Stomach (tissue), 9 donors: ENCODE results near the gene ALOX5AP. TPM values are rescaled to one million over a fixed set of nuclear protein-coding genes. Genes with fewer than 3 reads are reported as not detected.

Experiments used
- DNase-seq, 2 donors: peaks; one replicate each; pipeline versions ENCODE4 v3.0.0 to v3.0.0-alpha.2; 2013 to 2019
- H3K27ac ChIP-seq, 5 donors: fragments of 200-600 bp in 4 of 5; sonication (generic) in 4 of 5; one replicate each; pipeline ENCODE4 v1.5.1; 2013 to 2019; ENCODE audit warnings: mild to moderate bottlenecking in 1 of 5, moderate library complexity in 1 of 5
- H3K27me3 ChIP-seq, 3 donors: fragments of 200-600 bp; sonication (generic); one replicate each; pipeline ENCODE4 v1.5.1; 2017 to 2019; ENCODE audit warnings: mixed run types in 1 of 3
- H3K36me3 ChIP-seq, 4 donors: fragments of 200-600 bp; sonication (generic); 1 replicate in 3 of 4; 2 replicates in 1 of 4; pipeline ENCODE4 v1.5.1; 2016 to 2019
- H3K4me1 ChIP-seq, 4 donors: fragments of 200-600 bp; sonication (generic); one replicate each; pipeline ENCODE4 v1.5.1; 2016 to 2019
- H3K4me3 ChIP-seq, 4 donors: fragments of 200-600 bp; sonication (generic) in 3 of 4; one replicate each; pipeline ENCODE4 v1.5.1; 2016 to 2019; ENCODE audit warnings: mild to moderate bottlenecking in 1 of 4
- H3K9me3 ChIP-seq, 4 donors: fragments of 200-600 bp; sonication (generic); one replicate each; pipeline ENCODE4 v1.5.1; 2016 to 2019
- EP300 ChIP-seq: sonication (generic); formaldehyde crosslinking; IDR thresholded peaks from one replicate; pipeline ENCODE4 v1.6.1; 2017; ENCODE audit warnings: antibody characterized with exemption
- POLR2A ChIP-seq, 4 donors: fragments of 450-650 bp; IDR thresholded peaks; one replicate each; pipeline ENCODE4 v1.6.1; 2016; ENCODE audit warnings: antibody characterized with exemption in 4 of 4, control low read depth in 2 of 4, mild to moderate bottlenecking in 1 of 4, moderate library complexity in 1 of 4
- POLR2AphosphoS5 ChIP-seq, 3 donors: sonication (generic); formaldehyde crosslinking; IDR thresholded peaks; one replicate each; pipeline ENCODE4 v1.6.1; 2016; ENCODE audit warnings: antibody characterized with exemption in 3 of 3
- WGBS, 5 donors: extraction: QIAGEN DNeasy Blood & Tissue Kit in 3 of 5; methylation state at CpG; one replicate each; pipeline versions ENCODE4 v1.1.5 to v1.1.7; 2013 to 2018; 5-methylcytosine and 5-hydroxymethylcytosine counted together
- intact Hi-C: fragments of 100-400 bp; cut with DNase I; formaldehyde crosslinking; loops from one replicate; pipeline ENCODE4 v1.15.1; 2023; ENCODE audit warnings: low total_unique reads
- polyA plus RNA-seq, 3 donors: library from polyadenylated mRNA; stranded (reverse); fragments of 200-250 nt; gene quantifications; one replicate each; pipeline ENCODE4 v1.2.3, GENCODE V29; 2013
- total RNA-seq, 5 donors: library from RNA; depleted of rRNA; stranded (reverse); fragments of >200 nt; gene quantifications; one replicate each; pipeline versions ENCODE4 v1.1.0 to v1.2.3, GENCODE V29; 2014 to 2016
- TF ChIP-seq, protein P1 (sequence below), 7 experiments: fragments of 450-650 bp in 4 of 7; fragments of 200-600 bp in 3 of 7; sonication (generic) in 3 of 7; IDR thresholded peaks; one replicate each; pipeline ENCODE4 v1.5.1; 2016 to 2019; ENCODE audit warnings: antibody characterized with exemption in 7 of 7, control low read depth in 2 of 7, mild to moderate bottlenecking in 1 of 7
- donor health status: healthy with polysubstance abuse.
- donor health status: Bipolar disorder and iron deficiency.
- donor health status: healthy.

Gene ALOX5AP
- total and polyA plus RNA-seq, 8 donors: 1.3 to 36.4 (median 7.7) TPM

DNA sequence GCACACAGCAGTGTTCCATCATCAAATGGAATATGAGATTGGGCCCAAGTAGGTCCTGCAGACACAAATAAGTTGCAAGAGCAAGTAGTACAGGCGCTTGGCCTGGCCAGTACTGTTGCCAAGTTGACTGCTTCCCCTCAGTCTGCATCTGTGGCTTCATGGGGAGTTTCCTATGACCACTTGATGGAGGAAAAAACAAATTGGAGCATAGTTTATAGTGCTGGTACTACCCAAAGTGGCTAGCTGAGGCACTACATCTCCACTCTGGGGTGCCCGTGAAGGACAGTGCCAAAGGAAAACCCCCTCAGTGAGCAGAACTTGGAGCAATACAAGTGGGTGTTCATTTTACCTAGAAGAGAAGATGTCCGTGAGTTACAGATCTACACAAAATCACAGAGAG, 10.6 kb upstream of the ALOX5AP start:
- Histone ChIP-seq H3K9me3 (no peaks in the 10 kb centered on the region), H3K4me3 (no peak overlapping the region), H3K4me1 (peaks cover 0 to 14% (median 0%) of the 10 kb centered on the region in 4 donors), H3K36me3 (no peaks in the 10 kb centered on the region), H3K27me3 (no peaks in the 10 kb centered on the region), H3K27ac (no peak overlapping the region)
- WGBS, 5 donors: 91 to 97% (median 95%) methylated on average over 3 of the region's 3 CpGs
- intact Hi-C loops: no loop called here
- DNase-seq: no peak
- TF ChIP-seq EP300: no peak
- no peak for TF ChIP-seq POLR2AphosphoS5 (IDR thresholded peaks at IDR 0.05)
- TF ChIP-seq POLR2A (IDR thresholded peaks at IDR 0.05): no peak
- TF ChIP-seq, protein P1, sequence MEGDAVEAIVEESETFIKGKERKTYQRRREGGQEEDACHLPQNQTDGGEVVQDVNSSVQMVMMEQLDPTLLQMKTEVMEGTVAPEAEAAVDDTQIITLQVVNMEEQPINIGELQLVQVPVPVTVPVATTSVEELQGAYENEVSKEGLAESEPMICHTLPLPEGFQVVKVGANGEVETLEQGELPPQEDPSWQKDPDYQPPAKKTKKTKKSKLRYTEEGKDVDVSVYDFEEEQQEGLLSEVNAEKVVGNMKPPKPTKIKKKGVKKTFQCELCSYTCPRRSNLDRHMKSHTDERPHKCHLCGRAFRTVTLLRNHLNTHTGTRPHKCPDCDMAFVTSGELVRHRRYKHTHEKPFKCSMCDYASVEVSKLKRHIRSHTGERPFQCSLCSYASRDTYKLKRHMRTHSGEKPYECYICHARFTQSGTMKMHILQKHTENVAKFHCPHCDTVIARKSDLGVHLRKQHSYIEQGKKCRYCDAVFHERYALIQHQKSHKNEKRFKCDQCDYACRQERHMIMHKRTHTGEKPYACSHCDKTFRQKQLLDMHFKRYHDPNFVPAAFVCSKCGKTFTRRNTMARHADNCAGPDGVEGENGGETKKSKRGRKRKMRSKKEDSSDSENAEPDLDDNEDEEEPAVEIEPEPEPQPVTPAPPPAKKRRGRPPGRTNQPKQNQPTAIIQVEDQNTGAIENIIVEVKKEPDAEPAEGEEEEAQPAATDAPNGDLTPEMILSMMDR (IDR thresholded peaks at IDR 0.05): no peak

DNA sequence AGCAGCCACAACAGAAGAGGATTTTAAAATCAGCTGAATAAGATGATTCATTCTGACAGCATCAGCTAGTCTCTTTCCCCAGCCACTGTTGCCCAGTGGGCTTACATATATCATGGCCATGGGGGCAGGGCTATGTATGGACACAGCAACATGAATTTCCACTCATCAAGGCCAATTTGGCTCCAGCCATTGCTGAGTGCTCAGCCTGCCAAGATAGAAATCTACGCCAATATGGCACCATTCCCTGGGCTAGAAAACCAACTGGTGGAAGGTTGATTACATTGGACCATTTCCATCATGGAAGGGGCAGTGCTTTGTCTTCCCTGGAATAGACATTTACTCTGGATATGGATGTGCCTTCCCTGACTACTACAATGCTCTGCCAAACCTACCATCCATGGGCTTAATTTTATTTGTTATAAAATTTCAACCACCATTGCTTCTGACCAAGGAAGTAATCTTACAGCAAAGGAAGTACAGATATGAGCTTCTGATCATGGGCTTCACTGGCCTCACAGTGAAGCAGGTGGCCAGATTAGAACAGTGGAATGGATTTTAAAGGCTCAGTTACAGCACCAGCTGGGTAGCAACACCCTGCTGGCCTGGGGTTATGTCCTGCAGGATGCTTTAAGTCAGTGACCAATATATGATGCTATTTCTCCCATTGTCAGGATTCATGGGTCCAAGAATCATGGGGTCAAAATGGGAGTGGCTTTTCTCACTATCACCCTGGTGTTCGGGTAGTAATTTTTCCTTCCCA, 9.8 kb upstream of the ALOX5AP start:
- DNase-seq: no peak
- H3K4me1 ChIP-seq: peaks cover 0 to 8% (median 0%) of the 10 kb centered on the region in 4 donors
- H3K27ac ChIP-seq: no peak overlapping the region
- H3K36me3 ChIP-seq: no peaks in the 10 kb centered on the region
- intact Hi-C loops: no loop called here
- H3K4me3 ChIP-seq: no peak overlapping the region
- no peaks in the 10 kb centered on the region for H3K9me3 ChIP-seq
- TF ChIP-seq POLR2AphosphoS5 (IDR thresholded peaks at IDR 0.05) (no peak), EP300 (no peak), POLR2A (IDR thresholded peaks at IDR 0.05) (no peak)
- TF ChIP-seq, protein P1 (IDR thresholded peaks at IDR 0.05): no peak
- WGBS, 5 donors: 71 to 88% (median 76%) methylated on average over 2 of the region's 2 CpGs
- H3K27me3 ChIP-seq: no peaks in the 10 kb centered on the region

DNA sequence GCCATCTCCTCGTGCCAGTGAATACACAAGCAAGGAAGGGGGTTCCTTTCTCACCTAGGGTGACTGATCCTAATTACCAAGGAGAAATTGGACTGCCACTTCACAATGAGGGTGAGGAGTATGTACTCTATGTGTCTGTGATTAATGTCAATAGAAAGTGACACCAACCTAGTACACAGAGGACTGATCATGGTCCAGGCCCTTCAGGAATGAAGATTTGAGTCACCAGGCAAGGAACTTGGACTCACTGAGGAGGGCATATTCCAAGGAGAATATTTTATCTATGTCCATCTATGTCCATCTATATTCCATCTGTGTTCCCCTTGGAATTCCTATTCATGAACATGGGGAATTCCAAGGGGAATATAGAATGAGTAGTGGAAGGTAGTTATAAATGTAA, 9.2 kb upstream of the ALOX5AP start:
- Histone ChIP-seq H3K4me1 (peaks cover 0 to 6% (median 0%) of the 10 kb centered on the region in 4 donors), H3K36me3 (no peaks in the 10 kb centered on the region), H3K4me3 (no peak overlapping the region), H3K9me3 (no peaks in the 10 kb centered on the region), H3K27ac (no peak overlapping the region), H3K27me3 (no peaks in the 10 kb centered on the region)
- no peak for TF ChIP-seq POLR2A (IDR thresholded peaks at IDR 0.05)
- WGBS, 5 donors: 72 to 100% (median 79%) methylated on average over 1 of the region's 1 CpG
- DNase-seq: no peak
- intact Hi-C loops: no loop called here

DNA sequence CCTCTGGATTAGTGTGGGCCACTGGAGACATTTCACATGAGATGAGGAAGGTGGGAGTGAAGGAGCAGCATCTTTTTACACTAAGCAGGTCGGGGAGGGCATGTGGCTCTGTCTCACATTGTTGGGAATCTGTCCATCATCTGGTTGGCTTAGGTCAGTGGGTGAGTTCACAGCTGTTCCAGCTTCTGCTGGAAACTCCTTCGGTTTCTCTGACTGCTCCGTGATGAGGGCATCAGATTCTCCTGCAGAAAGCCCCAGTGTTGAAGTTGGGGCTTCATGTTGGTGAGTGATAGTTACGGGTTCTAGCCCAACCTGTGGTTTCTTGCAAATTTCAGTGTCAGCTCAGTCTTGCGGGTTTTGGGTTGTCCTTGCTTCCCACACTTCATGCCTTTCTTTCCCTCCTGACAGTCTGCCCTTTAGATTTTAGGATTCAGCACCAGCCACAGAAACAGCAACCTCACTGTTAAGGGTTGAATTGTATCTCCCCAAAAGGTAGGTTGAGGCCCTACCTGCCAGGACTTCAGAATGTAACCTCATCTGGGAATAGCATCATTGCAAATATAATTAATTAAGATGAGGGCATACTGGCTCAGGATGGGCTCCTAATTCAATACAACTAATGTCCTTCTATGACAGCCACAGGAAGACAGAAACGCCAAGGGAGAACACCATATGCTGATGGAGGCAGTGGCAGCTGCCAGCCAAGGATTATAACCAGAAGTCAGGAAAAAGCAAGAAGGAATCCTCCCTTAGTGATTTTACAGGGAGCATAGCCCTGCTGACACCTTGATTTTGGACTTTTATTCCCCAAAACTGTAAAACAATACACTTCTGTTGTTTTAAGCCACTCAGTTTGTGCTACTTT, 7.6 kb upstream of the ALOX5AP start:
- no peak for DNase-seq
- H3K4me1 ChIP-seq: peaks cover 0 to 11% (median 4%) of the 10 kb centered on the region in 4 donors

More for the DNA sequence above, 7.6 kb upstream of the ALOX5AP start:
- H3K4me3 ChIP-seq: no peak overlapping the region
- no peak overlapping the region for H3K27ac ChIP-seq
- WGBS, 5 donors: 86 to 90% (median 87%) methylated on average over 6 of the region's 6 CpGs
- H3K36me3 ChIP-seq: no peaks in the 10 kb centered on the region
- no peaks in the 10 kb centered on the region for H3K9me3 ChIP-seq
- H3K27me3 ChIP-seq: peaks cover 0 to 9% (median 0%) of the 10 kb centered on the region in 3 donors
- intact Hi-C loops: no loop called here
- TF ChIP-seq POLR2AphosphoS5 (IDR thresholded peaks at IDR 0.05) (no peak), POLR2A (IDR thresholded peaks at IDR 0.05) (no peak), EP300 (no peak)
- TF ChIP-seq, protein P1 (IDR thresholded peaks at IDR 0.05): no peak
